IMR-90 (cell line): ENCODE measurements around the gene GRIK1. TPM values are rescaled to one million over a fixed set of nuclear protein-coding genes. Genes with fewer than 3 reads are reported as not detected.

Source experiments
- ATAC-seq: fragments of 200-7000 bp; cut with Tn5 transposase; 2 replicates; pipeline ENCODE4 v1.9.1; 2020; ENCODE audit warnings: low read depth, mild to moderate bottlenecking, moderate library complexity
- BruUV-seq: library from RNA; stranded (reverse); fragments of 400-500 nt; replicated peaks from 2 replicates; lab custom pipeline; 2021; lab: Mats Ljungman, UMichigan
- CTCF ChIA-PET: fragments of 300-600 bp; formaldehyde crosslinking; extraction: SDS; loops from one replicate; lab custom pipeline; 2021; ENCODE audit warnings: antibody characterized with exemption; lab: Yijun Ruan, JAX
- POLR2A ChIA-PET: fragments of 300-600 bp; sonication (Branson Sonifier 250); formaldehyde crosslinking; loops from one replicate; lab custom pipeline; 2022; ENCODE audit warnings: antibody characterized with exemption; ENCODE audit not compliant: unreplicated experiment; lab: Charles Lee
- DNase-seq: peaks from one replicate; pipeline ENCODE4 v3.0.0; 2013
- H2AFZ ChIP-seq: replicated peaks from 2 replicates; pipeline ENCODE3; 2013; ENCODE audit warnings: low read length, mild to moderate bottlenecking; ENCODE audit not compliant: poor library complexity
- H2AK5ac ChIP-seq: 2 replicates; pipeline ENCODE4 v1.6.1; 2013; ENCODE audit warnings: low read depth, low read length, inconsistent platforms
- H2AK9ac ChIP-seq: replicated peaks from 2 replicates; pipeline ENCODE3; 2013; ENCODE audit warnings: mild to moderate bottlenecking, low read depth, low read length, moderate library complexity; ENCODE audit not compliant: poor library complexity
- H2BK120ac ChIP-seq: 2 replicates; pipeline ENCODE4 v1.6.1; 2013; ENCODE audit warnings: low read depth, low read length, inconsistent platforms
- H2BK15ac ChIP-seq: 3 replicates; pipeline ENCODE4 v1.6.1; 2013; ENCODE audit warnings: low read depth, low read length, inconsistent platforms
- H2BK20ac ChIP-seq: 2 replicates; pipeline ENCODE4 v1.6.1; 2013; ENCODE audit warnings: low read depth, mild to moderate bottlenecking, inconsistent platforms, low read length, moderate library complexity
- H2BK5ac ChIP-seq: 2 replicates; pipeline ENCODE4 v1.6.1; 2013; ENCODE audit warnings: mild to moderate bottlenecking, low read depth, low read length, inconsistent platforms; ENCODE audit not compliant: poor library complexity, severe bottlenecking
- H3K14ac ChIP-seq: replicated peaks from 2 replicates; pipeline ENCODE4 v1.6.1; 2013; ENCODE audit warnings: low read depth, low read length, inconsistent platforms
- H3K18ac ChIP-seq: 2 replicates; pipeline ENCODE4 v1.6.1; 2013; ENCODE audit warnings: low read depth, low read length, control low read depth
- H3K23ac ChIP-seq: 2 replicates; pipeline ENCODE4 v1.6.1; 2013; ENCODE audit warnings: low read depth, low read length, inconsistent platforms
- H3K27ac ChIP-seq: 2 replicates; pipeline ENCODE4 v1.5.1; 2013; ENCODE audit warnings: mild to moderate bottlenecking, control low read depth, low read length; ENCODE audit not compliant: insufficient read depth
- H3K27me3 ChIP-seq: 2 replicates; pipeline ENCODE4 v1.6.1; 2013; ENCODE audit warnings: low read length; ENCODE audit not compliant: control insufficient read depth, insufficient read depth
- H3K36me3 ChIP-seq: 2 replicates; pipeline ENCODE4 v1.6.1; 2013; ENCODE audit warnings: low read length, mixed read lengths; ENCODE audit not compliant: control insufficient read depth, insufficient read depth
- H3K4ac ChIP-seq: 2 replicates; pipeline ENCODE4 v1.6.1; 2013; ENCODE audit warnings: low read depth, low read length, inconsistent platforms
- H3K4me1 ChIP-seq: 2 replicates; pipeline ENCODE4 v1.6.1; 2013; ENCODE audit warnings: low read length, mixed read lengths; ENCODE audit not compliant: control insufficient read depth, insufficient read depth
- H3K4me2 ChIP-seq: 2 replicates; pipeline ENCODE4 v1.6.1; 2013; ENCODE audit warnings: low read depth, mild to moderate bottlenecking, control low read depth, low read length, moderate library complexity
- H3K4me3 ChIP-seq: 2 replicates; pipeline ENCODE4 v1.5.1; 2013; ENCODE audit warnings: low read depth, mild to moderate bottlenecking, control low read depth, low read length, moderate library complexity; ENCODE audit not compliant: insufficient read depth
- H3K56ac ChIP-seq: 2 replicates; pipeline ENCODE4 v1.6.1; 2013; ENCODE audit warnings: low read length, inconsistent platforms; ENCODE audit not compliant: insufficient read depth; ENCODE audit errors: extremely low read depth
- H3K79me1 ChIP-seq, 2 experiments: 2 replicates each; pipeline ENCODE4 v1.6.1; 2013; ENCODE audit warnings: low read length in 2 of 2, inconsistent platforms in 1 of 2, low read depth in 1 of 2
- H3K9ac ChIP-seq: 2 replicates; pipeline ENCODE4 v1.6.1; 2013; ENCODE audit warnings: low read depth, low read length, control low read depth
- H3K9me1 ChIP-seq: 2 replicates; pipeline ENCODE4 v1.6.1; 2013; ENCODE audit warnings: low read length, inconsistent platforms; ENCODE audit not compliant: insufficient read depth
- H3K9me3 ChIP-seq: 2 replicates; pipeline ENCODE4 v1.6.1; 2013; ENCODE audit warnings: low read length; ENCODE audit not compliant: control insufficient read depth, insufficient read depth
- H4K20me1 ChIP-seq: 2 replicates; pipeline ENCODE4 v1.6.1; 2013; ENCODE audit warnings: low read length, inconsistent platforms; ENCODE audit not compliant: insufficient read depth
- H4K5ac ChIP-seq: 2 replicates; pipeline ENCODE4 v1.6.1; 2013; ENCODE audit warnings: mild to moderate bottlenecking, low read depth, low read length, control low read depth
- H4K8ac ChIP-seq, 2 experiments: 2 replicates each; pipeline ENCODE4 v1.6.1; 2013; ENCODE audit warnings: low read depth in 2 of 2, low read length in 2 of 2, control low read depth in 1 of 2, inconsistent platforms in 1 of 2
- H4K91ac ChIP-seq: 2 replicates; pipeline ENCODE4 v1.6.1; 2013; ENCODE audit warnings: low read depth, low read length, inconsistent platforms; ENCODE audit not compliant: insufficient read depth
- BHLHE40 ChIP-seq: fragments of 150-350 bp; IDR thresholded peaks from 2 replicates; pipeline ENCODE4 v1.6.1; 2016; ENCODE audit warnings: mild to moderate bottlenecking, low read depth, low read length
- CEBPB ChIP-seq: IDR thresholded peaks from 2 replicates; pipeline ENCODE4 v1.6.1; 2012; ENCODE audit warnings: low read depth, low read length, improper control_type of control experiment
- CHD1 ChIP-seq: IDR thresholded peaks from 2 replicates; pipeline ENCODE4 v1.6.1; 2012; ENCODE audit warnings: low read depth, low read length, improper control_type of control experiment
- CTCF ChIP-seq: conservative IDR thresholded peaks from 2 replicates; pipeline ENCODE4 v1.5.1; 2012; ENCODE audit warnings: mild to moderate bottlenecking, low read depth, low read length, improper control_type of control experiment
- ELK1 ChIP-seq: fragments of 150-350 bp; IDR thresholded peaks from 2 replicates; pipeline ENCODE4 v1.6.1; 2016; ENCODE audit warnings: low read depth, mild to moderate bottlenecking, low read length, moderate library complexity, borderline replicate concordance
- FOS ChIP-seq: fragments of 150-350 bp; IDR thresholded peaks from 2 replicates; pipeline ENCODE4 v1.6.1; 2016; ENCODE audit warnings: low read depth, low read length
- MAFK ChIP-seq: IDR thresholded peaks from 2 replicates; pipeline ENCODE4 v1.6.1; 2012; ENCODE audit warnings: low read depth, low read length, improper control_type of control experiment
- MAZ ChIP-seq: IDR thresholded peaks from 2 replicates; pipeline ENCODE4 v1.6.1; 2012; ENCODE audit warnings: low read depth, mild to moderate bottlenecking, low read length, improper control_type of control experiment, moderate library complexity, borderline replicate concordance
- MXI1 ChIP-seq: IDR thresholded peaks from 2 replicates; pipeline ENCODE4 v1.6.1; 2012; ENCODE audit warnings: low read depth, mild to moderate bottlenecking, low read length, moderate library complexity, borderline replicate concordance
- NFE2L2 ChIP-seq: fragments of 150-350 bp; IDR thresholded peaks from 2 replicates; pipeline ENCODE4 v1.6.1; 2016; ENCODE audit warnings: low read depth, mild to moderate bottlenecking, low read length
- POLR2A ChIP-seq: IDR thresholded peaks from 2 replicates; pipeline ENCODE4 v1.6.1; 2012; ENCODE audit warnings: mild to moderate bottlenecking, low read depth, low read length
- RAD21 ChIP-seq: IDR thresholded peaks from 2 replicates; pipeline ENCODE4 v1.6.1; 2012; ENCODE audit warnings: low read length, improper control_type of control experiment
- RCOR1 ChIP-seq: IDR thresholded peaks from 2 replicates; pipeline ENCODE4 v1.6.1; 2012; ENCODE audit warnings: mild to moderate bottlenecking, low read length, improper control_type of control experiment; ENCODE audit not compliant: insufficient replicate concordance
- RFX5 ChIP-seq: IDR thresholded peaks from 2 replicates; pipeline ENCODE4 v1.8.0; 2012; ENCODE audit warnings: low read depth, mild to moderate bottlenecking, low read length, moderate library complexity
- SMC3 ChIP-seq: fragments of 150-350 bp; IDR thresholded peaks from 2 replicates; pipeline ENCODE4 v1.6.1; 2016; ENCODE audit warnings: low read depth, mild to moderate bottlenecking, antibody characterized with exemption, low read length, moderate library complexity
- USF2 ChIP-seq: fragments of 150-350 bp; IDR thresholded peaks from 2 replicates; pipeline ENCODE4 v1.6.1; 2017; ENCODE audit warnings: mild to moderate bottlenecking, antibody characterized with exemption, low read length, low read depth
- WGBS, 2 experiments: methylation state at CpG; one replicate each; pipeline versions ENCODE4 v1.1.5 to v1.1.7; 2013; ENCODE audit warnings: missing lambda C conversion rate in 2 of 2; ENCODE audit not compliant: insufficient read length in 1 of 2; ENCODE audit errors: extremely low coverage in 2 of 2; 5-methylcytosine and 5-hydroxymethylcytosine counted together
- dilution Hi-C: fragments of 300-500 bp; cut with HindIII; formaldehyde crosslinking; loops from one replicate; pipeline ENCODE4 v1.14.3; 2018; ENCODE audit warnings: low sequenced_read_pairs; ENCODE audit not compliant: unreplicated experiment
- in situ Hi-C: fragments of 300-500 bp; cut with MboI; formaldehyde crosslinking; loops from 3 replicates; pipeline ENCODE4 v1.14.3; 2019; ENCODE audit warnings: low sequenced_read_pairs, inconsistent platforms, mixed read lengths
- intact Hi-C: fragments of 100-400 bp; cut with micrococcal nuclease; formaldehyde crosslinking; loops from 2 replicates; pipeline ENCODE4 v1.10.0; 2022
- polyA plus RNA-seq, 3 experiments: library from polyadenylated mRNA; depleted of rRNA; stranded (reverse); fragments of >200 nt; gene quantifications; 2 replicates each; pipeline ENCODE4 v1.2.3, GENCODE V29; 2012; ENCODE audit warnings: low replicate concordance in 1 of 3
- total RNA-seq: library from RNA; depleted of rRNA; stranded (reverse); fragments of >200 nt; gene quantifications from 2 replicates; pipeline ENCODE4 v1.2.3, GENCODE V29; 2012

GRIK1 gene
- total and polyA plus RNA-seq, 2 of the 4 experiments (the other 2 are of a cell fraction): not detected

DNA sequence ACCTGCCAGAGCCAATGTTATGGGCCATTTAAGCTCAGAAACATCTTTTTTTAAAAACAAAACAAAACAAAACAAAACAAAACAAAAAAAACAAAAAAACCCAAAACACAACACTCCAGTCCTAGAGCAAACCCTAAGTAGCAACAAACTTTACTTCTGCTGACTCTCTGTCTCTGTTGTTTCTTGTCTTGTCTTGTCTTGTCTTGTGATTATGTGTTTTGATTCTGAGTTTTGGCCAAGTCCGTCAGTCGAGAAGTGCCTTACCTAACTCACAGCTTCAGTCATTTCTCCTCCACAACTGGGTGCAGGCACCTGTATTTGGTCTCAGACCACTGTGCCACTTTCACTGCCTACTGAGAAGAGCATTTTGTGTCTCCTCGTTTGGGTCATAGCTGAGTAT, 333.2 kb downstream of the GRIK1 start:
- Histone ChIP-seq H3K56ac (no peak overlapping the region), H3K23ac (no peak overlapping the region), H3K4ac (no peak overlapping the region), H2BK5ac (no peak overlapping the region), H2AFZ (no peak overlapping the region), H2BK20ac (no peak overlapping the region), H3K9ac (no peak overlapping the region), H3K36me3 (no peaks in the 10 kb centered on the region), H3K4me2 (no peak overlapping the region), H3K18ac (no peak overlapping the region), H4K20me1 (no peaks in the 10 kb centered on the region), H2AK9ac (no peak overlapping the region), H4K91ac (no peak overlapping the region), H2BK15ac (no peak overlapping the region), H3K27me3 (no peaks in the 10 kb centered on the region), H3K9me1 (no peaks in the 10 kb centered on the region; the same call in 1 of the 2 replicates), H2BK120ac (no peak overlapping the region), H3K4me3 (no peak overlapping the region), H3K14ac (no peak overlapping the region), H3K79me1 (no peaks in the 10 kb centered on the region), H4K8ac (no peak overlapping the region), H3K4me1 (peaks cover 2% of the 10 kb centered on the region; the same call in 1 of the 2 replicates), H2AK5ac (no peak overlapping the region), H4K5ac (no peak overlapping the region), H3K9me3 (0 out of 2 replicates have a peak, but pooled peaks cover 2% of the 10 kb centered on the region), H3K27ac (no peak overlapping the region)
- TF ChIP-seq POLR2A: no peak
- no peak for TF ChIP-seq CTCF
- no peak for TF ChIP-seq RFX5
- no peak for TF ChIP-seq MAFK
- TF ChIP-seq FOS: no peak
- TF ChIP-seq NFE2L2: no peak
- TF ChIP-seq MXI1: no peak
- no peak for TF ChIP-seq RCOR1
- TF ChIP-seq RAD21: no peak
- TF ChIP-seq CHD1: no peak
- no peak for TF ChIP-seq CEBPB
- no peak for TF ChIP-seq USF2
- TF ChIP-seq SMC3: no peak
- TF ChIP-seq BHLHE40: no peak
- no peak for TF ChIP-seq ELK1
- no peak for TF ChIP-seq MAZ
- in situ Hi-C loops: no loop called here
- ChIA-PET POLR2A (no interaction called here), CTCF (no interaction called here)
- DNase-seq (no peak), ATAC-seq (no peak)
- dilution Hi-C loops: no loop called here
- intact Hi-C loops: no loop called here
- no TSS peak for BruUV-seq
- no CpG with 5 or more reads among the region's 3 CpGs for WGBS, 2 experiments
